ENCODE measurements around the gene DOK7. TPM values are rescaled to one million over a fixed set of nuclear protein-coding genes. Genes with fewer than 3 reads are reported as not detected.

The DOK7 gene
- total RNA-seq, 1 experiment from 2014 or later: not detected

DNA sequence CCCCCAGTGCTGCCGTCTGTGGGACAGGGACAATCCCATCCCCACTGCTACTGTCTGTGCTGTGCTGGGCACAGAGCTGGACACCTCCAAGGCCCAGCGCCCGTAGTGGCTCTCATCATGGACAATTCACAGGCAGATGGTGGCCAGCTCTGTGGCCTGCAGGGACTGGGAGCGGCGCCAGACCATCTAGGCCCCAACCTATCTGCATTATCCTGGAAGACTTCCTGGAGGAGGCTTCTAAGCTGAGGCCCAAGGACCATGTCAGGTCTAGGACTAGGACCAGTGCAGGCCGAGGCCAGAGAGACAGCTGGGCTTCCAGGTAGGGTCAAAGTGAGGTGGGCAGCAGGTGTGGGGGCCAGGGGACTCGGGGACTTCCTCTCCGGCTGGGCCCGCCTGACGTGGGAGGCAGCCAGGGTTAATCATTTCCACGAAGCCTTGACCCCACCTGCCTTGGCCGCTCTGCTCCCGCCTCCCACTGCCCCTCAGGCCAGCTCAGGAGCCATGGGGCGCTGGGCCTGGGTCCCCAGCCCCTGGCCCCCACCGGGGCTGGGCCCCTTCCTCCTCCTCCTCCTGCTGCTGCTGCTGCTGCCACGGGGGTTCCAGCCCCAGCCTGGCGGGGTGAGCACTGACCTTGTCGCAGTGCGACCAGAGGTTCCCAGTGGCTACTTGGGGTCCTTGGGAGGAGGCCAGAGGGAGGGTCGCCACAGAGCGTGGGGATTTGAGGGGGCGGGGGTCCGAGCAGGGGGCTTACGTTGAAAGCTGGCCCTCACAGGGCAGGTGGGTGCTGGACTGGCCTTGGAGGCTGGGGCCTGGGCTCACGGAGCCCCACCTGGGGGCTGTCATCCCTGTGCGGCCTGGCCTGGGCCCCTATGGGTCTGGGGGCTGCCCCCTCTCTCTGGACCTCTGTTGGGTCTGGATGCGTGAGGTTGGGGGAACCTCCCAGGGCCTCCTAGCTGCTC, 21.3 kb upstream of the DOK7 start, which contains the start of gene HGFAC:
Gene HGFAC, plus strand, starts transcription at position 468 of the 959 bp plus-strand sequence. Its CDS starts 34 bp downstream, at position 502.
- no TSS peak for BruUV-seq (replicated peaks)
- no peak for TF ChIP-seq EZH2 (IDR thresholded peaks at IDR 0.05; ENCODE audit: borderline replicate concordance, low read depth, low read length, poor library complexity, severe bottlenecking)
- TF ChIP-seq CTCF (conservative IDR thresholded peaks at IDR 0.05; ENCODE audit: low read depth, low read length): no peak
- H3K9me3 ChIP-seq (ENCODE audit: low read depth, low read length, poor library complexity, severe bottlenecking): no peaks in the 10 kb centered on the region
- no peaks in the 10 kb centered on the region for H3K36me3 ChIP-seq (ENCODE audit: insufficient read depth, low read length, poor library complexity, severe bottlenecking)
- H3K4me3 ChIP-seq (ENCODE audit: low read depth, low read length, poor library complexity, severe bottlenecking): no peak within 1 kb of the TSS
- intact Hi-C loops (cut with micrococcal nuclease; ENCODE audit: unreplicated experiment): loop anchor here (5.0 to 10.0 kb wide), 2 partner anchors 247 to 334 kb away; no protein-coding TSS in a partner anchor
- POLR2A ChIA-PET (ENCODE audit: low non-redundant PET): no interaction called here
- peaks cover 3% of the 10 kb centered on the region for H3K4me1 ChIP-seq (ENCODE audit: insufficient read depth, low read length, poor library complexity, severe bottlenecking)
- H3K27ac ChIP-seq (ENCODE audit: low read depth, low read length, poor library complexity, severe bottlenecking): no peak within 1 kb of the TSS
- CTCF ChIA-PET: interaction anchor here (1.0 kb wide), 1 partner anchor 222 kb away, joined by 3 read pairs; no protein-coding TSS in a partner anchor
- H3K27me3 ChIP-seq (replicated peaks; ENCODE audit: insufficient read depth, low read depth, low read length, poor library complexity): no peaks in the 10 kb centered on the region
- no peak for DNase-seq (ENCODE audit: low spot score)

GRCh38 chr4:3442460-3442958, 20.6 kb upstream of the DOK7 start:
- TF ChIP-seq EZH2 (IDR thresholded peaks at IDR 0.05; ENCODE audit: borderline replicate concordance, low read depth, low read length, poor library complexity, severe bottlenecking) (no peak), CTCF (conservative IDR thresholded peaks at IDR 0.05; ENCODE audit: low read depth, low read length) (no peak)
- no TSS peak for BruUV-seq (replicated peaks)
- Histone ChIP-seq H3K4me1 (ENCODE audit: insufficient read depth, low read length, poor library complexity, severe bottlenecking) (no peaks in the 10 kb centered on the region), H3K4me3 (ENCODE audit: low read depth, low read length, poor library complexity, severe bottlenecking) (no peak overlapping the region), H3K27ac (ENCODE audit: low read depth, low read length, poor library complexity, severe bottlenecking) (no peak overlapping the region), H3K27me3 (replicated peaks; ENCODE audit: insufficient read depth, low read depth, low read length, poor library complexity) (no peaks in the 10 kb centered on the region), H3K9me3 (ENCODE audit: low read depth, low read length, poor library complexity, severe bottlenecking) (no peaks in the 10 kb centered on the region), H3K36me3 (ENCODE audit: insufficient read depth, low read length, poor library complexity, severe bottlenecking) (no peaks in the 10 kb centered on the region)
- intact Hi-C loops (cut with micrococcal nuclease; ENCODE audit: unreplicated experiment): loop anchor here (5.0 to 10.0 kb wide), 2 partner anchors 248 to 335 kb away; no protein-coding TSS in a partner anchor
- DNase-seq (ENCODE audit: low spot score): no peak
- CTCF ChIA-PET: interaction anchor here (0.6 kb wide), 1 partner anchor 21 kb away, joined by 4 read pairs; no protein-coding TSS in a partner anchor
- POLR2A ChIA-PET (ENCODE audit: low non-redundant PET): no interaction called here

- H3K27me3 ChIP-seq (replicated peaks; ENCODE audit: insufficient read depth, low read depth, low read length, poor library complexity): no peaks in the 10 kb centered on the region
Measured at GRCh38 chr4:3442959-3443749, 20.0 kb upstream of the DOK7 start.

More at GRCh38 chr4:3442959-3443749, 20.0 kb upstream of the DOK7 start:
- intact Hi-C loops (cut with micrococcal nuclease; ENCODE audit: unreplicated experiment): loop anchor here (1.0 to 10.0 kb wide), 3 partner anchors 97 to 336 kb away; no protein-coding TSS in a partner anchor
- BruUV-seq (replicated peaks): no TSS peak
- no peaks in the 10 kb centered on the region for H3K9me3 ChIP-seq (ENCODE audit: low read depth, low read length, poor library complexity, severe bottlenecking)
- no peak overlapping the region for H3K27ac ChIP-seq (ENCODE audit: low read depth, low read length, poor library complexity, severe bottlenecking)
- H3K36me3 ChIP-seq (ENCODE audit: insufficient read depth, low read length, poor library complexity, severe bottlenecking): no peaks in the 10 kb centered on the region
- peak; percentile 96 for TF ChIP-seq CTCF (conservative IDR thresholded peaks at IDR 0.05; ENCODE audit: low read depth, low read length)
- TF ChIP-seq EZH2 (IDR thresholded peaks at IDR 0.05; ENCODE audit: borderline replicate concordance, low read depth, low read length, poor library complexity, severe bottlenecking): no peak
- DNase-seq (ENCODE audit: low spot score): peak; percentile 70
- no peaks in the 10 kb centered on the region for H3K4me1 ChIP-seq (ENCODE audit: insufficient read depth, low read length, poor library complexity, severe bottlenecking)
- CTCF ChIA-PET: interaction anchor here (0.6 to 1.0 kb wide), 5 partner anchors 22 to 97 kb away, joined by 3 to 5 read pairs (median 3); no protein-coding TSS in a partner anchor
- POLR2A ChIA-PET (ENCODE audit: low non-redundant PET): no interaction called here
- H3K4me3 ChIP-seq (ENCODE audit: low read depth, low read length, poor library complexity, severe bottlenecking): no peak overlapping the region

Data from A673 (cell line).